ENCODE data around the gene CPA4. TPM values are rescaled to one million over a fixed set of nuclear protein-coding genes. Genes with fewer than 3 reads are reported as not detected.

Gene CPA4
- total and polyA plus RNA-seq, 8 donors = 0.20 to 1.5 (median 0.56) TPM

DNA sequence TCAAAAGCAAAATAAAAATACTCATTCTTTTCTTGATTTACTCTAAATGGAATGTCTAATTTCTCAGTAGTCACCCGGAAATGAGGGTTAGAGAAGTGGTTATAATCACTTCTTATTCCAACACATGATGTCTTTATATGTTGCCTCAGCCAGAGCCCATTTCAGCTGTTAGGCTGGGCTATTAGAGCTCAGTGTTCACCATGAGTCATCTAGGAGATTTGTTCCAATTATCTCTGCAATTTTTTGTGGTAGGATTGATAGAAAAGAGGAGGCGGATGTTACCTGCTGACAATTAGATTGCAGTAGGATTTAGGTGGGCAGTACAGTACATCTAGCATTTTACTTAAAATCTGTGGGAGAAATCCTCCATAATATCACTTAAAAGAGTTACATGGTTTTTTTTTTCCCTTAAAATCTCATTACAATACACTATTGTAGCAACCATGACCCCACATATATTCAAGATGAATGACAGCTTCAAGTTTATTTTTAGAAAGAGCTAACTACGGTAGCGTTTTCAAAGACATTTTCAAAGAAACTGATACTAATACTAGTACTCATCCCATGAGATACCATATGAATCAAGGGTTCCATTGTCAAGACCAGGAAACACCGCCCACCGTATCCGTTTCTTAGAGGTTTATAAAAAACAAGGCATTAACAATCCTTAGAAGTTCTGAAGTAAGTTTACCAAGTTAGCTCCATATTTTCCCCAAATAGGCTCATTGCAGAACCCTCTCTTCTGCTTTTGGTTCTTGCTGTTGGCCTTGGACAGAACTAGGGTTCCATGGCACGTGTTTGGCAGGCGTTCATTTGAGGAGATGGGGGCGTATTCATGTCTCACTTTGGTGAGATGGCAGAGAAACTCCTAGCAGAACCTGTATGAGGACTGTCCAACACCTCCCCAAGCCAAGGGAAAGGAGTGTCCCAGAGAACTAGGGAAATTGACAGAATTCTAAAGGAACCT is 15.9 kb upstream of the CPA4 start:
- intact Hi-C loops (cut with DNase I) = no loop called here
- no peak overlapping the region for H3K4me3 ChIP-seq
- peaks cover 0 to 27% of the 10 kb centered on the region in 2 donors for H3K27me3 ChIP-seq
- peaks cover 0 to 11% of the 10 kb centered on the region in 2 donors for H3K4me1 ChIP-seq
- no peaks in the 10 kb centered on the region for H3K9me3 ChIP-seq
- peak; percentile 22 for ATAC-seq
- no peak overlapping the region for H3K27ac ChIP-seq
- TF ChIP-seq, protein P1, sequence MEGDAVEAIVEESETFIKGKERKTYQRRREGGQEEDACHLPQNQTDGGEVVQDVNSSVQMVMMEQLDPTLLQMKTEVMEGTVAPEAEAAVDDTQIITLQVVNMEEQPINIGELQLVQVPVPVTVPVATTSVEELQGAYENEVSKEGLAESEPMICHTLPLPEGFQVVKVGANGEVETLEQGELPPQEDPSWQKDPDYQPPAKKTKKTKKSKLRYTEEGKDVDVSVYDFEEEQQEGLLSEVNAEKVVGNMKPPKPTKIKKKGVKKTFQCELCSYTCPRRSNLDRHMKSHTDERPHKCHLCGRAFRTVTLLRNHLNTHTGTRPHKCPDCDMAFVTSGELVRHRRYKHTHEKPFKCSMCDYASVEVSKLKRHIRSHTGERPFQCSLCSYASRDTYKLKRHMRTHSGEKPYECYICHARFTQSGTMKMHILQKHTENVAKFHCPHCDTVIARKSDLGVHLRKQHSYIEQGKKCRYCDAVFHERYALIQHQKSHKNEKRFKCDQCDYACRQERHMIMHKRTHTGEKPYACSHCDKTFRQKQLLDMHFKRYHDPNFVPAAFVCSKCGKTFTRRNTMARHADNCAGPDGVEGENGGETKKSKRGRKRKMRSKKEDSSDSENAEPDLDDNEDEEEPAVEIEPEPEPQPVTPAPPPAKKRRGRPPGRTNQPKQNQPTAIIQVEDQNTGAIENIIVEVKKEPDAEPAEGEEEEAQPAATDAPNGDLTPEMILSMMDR (IDR thresholded peaks at IDR 0.05) = no peak
- DNase-seq = no peak
- no peaks in the 10 kb centered on the region for H3K36me3 ChIP-seq

DNA sequence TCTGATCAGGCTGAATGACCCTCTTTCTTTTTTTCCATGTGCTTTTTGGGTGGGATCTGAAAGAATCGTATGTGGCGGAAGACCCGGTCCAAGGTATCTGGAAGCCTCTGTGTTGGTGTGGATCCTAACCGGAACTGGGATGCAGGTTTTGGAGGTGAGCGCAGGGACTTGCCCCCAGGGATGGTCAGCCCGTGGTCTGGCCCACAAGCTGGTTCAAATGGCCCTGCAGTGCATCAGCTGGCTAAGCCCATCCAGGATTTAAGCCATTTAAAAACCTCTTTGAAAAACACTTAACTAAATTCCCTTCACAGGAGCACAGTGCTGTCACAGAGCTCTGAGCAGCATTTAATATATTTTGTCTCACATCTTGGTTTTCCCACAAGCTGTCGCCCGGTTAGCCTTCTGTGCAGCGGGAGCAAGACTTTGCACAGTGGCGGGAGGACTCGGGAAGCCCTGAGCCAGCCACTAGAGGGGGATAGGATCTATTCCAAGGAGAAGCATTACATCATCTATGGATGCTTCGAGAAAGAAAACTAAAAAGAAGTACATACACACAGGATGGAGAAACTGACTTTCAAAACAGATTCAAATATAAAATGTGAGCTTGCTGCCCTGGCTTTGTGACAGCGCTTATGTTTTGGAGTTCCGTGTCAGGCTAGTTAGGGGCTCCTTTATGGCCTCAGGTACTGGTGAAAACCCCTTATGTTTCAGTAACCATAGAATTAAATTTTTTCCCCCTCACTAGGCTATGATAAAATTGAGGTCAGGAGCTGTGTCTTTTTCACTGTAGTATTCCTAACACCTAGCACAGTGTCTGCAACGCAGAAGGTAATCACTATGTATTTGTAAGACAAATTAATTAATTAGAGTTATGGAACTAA is 15.0 kb upstream of the CPA4 start:
- no peaks in the 10 kb centered on the region for H3K9me3 ChIP-seq
- H3K27ac ChIP-seq = peak overlapping the region in 1 of 2 donors; percentile 23
- ATAC-seq (peak; percentile 76), DNase-seq (peak in 3 of 4 donors; percentile 45 to 82 (median 70))
- H3K4me1 ChIP-seq = peaks cover 0 to 7% of the 10 kb centered on the region in 2 donors
- no peaks in the 10 kb centered on the region for H3K36me3 ChIP-seq
- H3K27me3 ChIP-seq = peaks cover 0 to 18% of the 10 kb centered on the region in 2 donors
- intact Hi-C loops (cut with DNase I) = no loop called here
- H3K4me3 ChIP-seq = no peak overlapping the region
- TF ChIP-seq, protein P1 (IDR thresholded peaks at IDR 0.05) = peak; percentile 44 to 47

DNA sequence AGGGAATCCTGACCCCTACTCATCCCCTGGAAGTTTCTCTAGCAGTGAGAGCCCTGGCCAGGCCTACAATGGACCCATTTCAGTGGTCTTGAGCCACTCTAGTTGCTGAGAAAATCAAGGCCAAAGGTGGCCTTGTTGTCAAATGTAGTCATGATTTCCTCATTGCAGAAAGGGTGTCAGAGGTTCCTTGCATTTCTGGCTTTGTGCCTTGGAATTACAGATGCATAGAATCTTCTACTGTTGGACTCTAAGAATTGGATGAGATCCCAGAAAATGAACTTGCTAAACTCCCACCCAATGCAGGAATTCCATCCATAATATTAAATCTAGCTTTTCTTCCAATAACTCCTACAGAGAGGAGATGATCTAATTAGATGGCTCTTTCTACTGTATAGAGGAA is 14.1 kb upstream of the CPA4 start:
- Histone ChIP-seq H3K9me3 (no peaks in the 10 kb centered on the region), H3K27ac (peak overlapping the region in 1 of 2 donors; percentile 23), H3K27me3 (peaks cover 0 to 10% of the 10 kb centered on the region in 2 donors), H3K4me1 (peaks cover 0 to 4% of the 10 kb centered on the region in 2 donors), H3K36me3 (no peaks in the 10 kb centered on the region), H3K4me3 (no peak overlapping the region)
- DNase-seq = peak in 2 of 4 donors; percentile 66 to 76
- TF ChIP-seq, protein P1 (IDR thresholded peaks at IDR 0.05) = no peak
- intact Hi-C loops (cut with DNase I) = no loop called here
- ATAC-seq = no peak

DNA sequence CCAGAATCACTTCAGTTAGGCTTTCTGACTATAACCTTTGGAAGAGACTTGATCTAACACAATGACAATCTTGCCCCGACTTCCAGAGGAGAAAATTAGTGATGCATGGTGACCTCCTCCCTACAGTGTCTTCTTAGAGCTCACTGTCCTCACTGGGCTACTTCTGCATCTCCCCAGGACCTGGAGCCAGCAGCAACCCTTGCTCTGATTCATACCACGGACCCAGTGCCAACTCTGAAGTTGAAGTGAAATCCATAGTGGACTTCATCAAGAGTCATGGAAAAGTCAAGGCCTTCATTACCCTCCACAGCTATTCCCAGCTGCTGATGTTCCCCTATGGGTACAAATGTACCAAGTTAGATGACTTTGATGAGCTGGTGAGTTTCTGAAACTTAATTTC is 13.7 kb upstream of the CPA4 start:
- intact Hi-C loops (cut with DNase I) = no loop called here
- H3K4me1 ChIP-seq = no peaks in the 10 kb centered on the region
- no peak for DNase-seq

More for the DNA sequence above, 13.7 kb upstream of the CPA4 start:
- no peaks in the 10 kb centered on the region for H3K36me3 ChIP-seq
- no peak overlapping the region for H3K4me3 ChIP-seq
- peaks cover 0 to 6% of the 10 kb centered on the region in 2 donors for H3K27me3 ChIP-seq
- no peak overlapping the region for H3K27ac ChIP-seq
- H3K9me3 ChIP-seq = no peaks in the 10 kb centered on the region
- no peak for ATAC-seq
- TF ChIP-seq, protein P1 (IDR thresholded peaks at IDR 0.05) = no peak
